WTC11 (cell line): Measurements from ENCODE around the gene USP20. TPM values are rescaled to one million over a fixed set of nuclear protein-coding genes. Genes with fewer than 3 reads are reported as not detected.

Experiments used
- ATAC-seq: fragments of 200-7000 bp; cut with Tn5 transposase; 2 replicates; pipeline ENCODE4 v1.10.0; 2021; ENCODE audit warnings: mild to moderate bottlenecking, moderate library complexity
- CTCF ChIA-PET: fragments of 300-600 bp; sonication (Branson Sonifier 250); formaldehyde crosslinking; loops from one replicate; lab custom pipeline; 2021; ENCODE audit warnings: antibody characterized with exemption; lab: Charles Lee
- POLR2A ChIA-PET: fragments of 350-600 bp; sonication (Branson Sonifier 250); formaldehyde crosslinking; loops from one replicate; lab custom pipeline; 2021; ENCODE audit warnings: antibody characterized with exemption; lab: Charles Lee
- DNase-seq: peaks from one replicate; pipeline ENCODE4 v3.0.0; 2021; ENCODE audit warnings: low spot score
- H3K27ac Mint-ChIP-seq: 2 replicates; pipeline ENCODE4 v1.8.0; 2021; ENCODE audit warnings: mixed read lengths
- H3K27me3 Mint-ChIP-seq: 2 replicates; pipeline ENCODE4 v1.8.0; 2021; ENCODE audit warnings: low read depth, mild to moderate bottlenecking, moderate library complexity, mixed read lengths
- H3K36me3 Mint-ChIP-seq: 2 replicates; pipeline ENCODE4 v1.8.0; 2021; ENCODE audit warnings: mixed read lengths
- H3K4me1 Mint-ChIP-seq: 2 replicates; pipeline ENCODE4 v1.8.0; 2022; ENCODE audit warnings: mixed read lengths
- H3K4me3 Mint-ChIP-seq: 2 replicates; pipeline ENCODE4 v1.8.0; 2021; ENCODE audit warnings: mild to moderate bottlenecking, moderate library complexity, mixed read lengths
- H3K9me3 Mint-ChIP-seq: 2 replicates; pipeline ENCODE4 v1.8.0; 2021; ENCODE audit warnings: mixed read lengths
- CREM ChIP-seq: sonication (generic); formaldehyde crosslinking; IDR thresholded peaks from 2 replicates; pipeline ENCODE4 v1.8.1; 2022; ENCODE audit warnings: mild to moderate bottlenecking, missing genetic modification reagents, moderate library complexity
- ETV6 ChIP-seq: sonication (generic); formaldehyde crosslinking; IDR thresholded peaks from 2 replicates; pipeline ENCODE4 v1.8.1; 2022; ENCODE audit warnings: mild to moderate bottlenecking, missing genetic modification reagents
- FOXJ3 ChIP-seq: sonication (generic); formaldehyde crosslinking; IDR thresholded peaks from 2 replicates; pipeline ENCODE4 v1.9.0; 2021; ENCODE audit warnings: missing genetic modification reagents, mild to moderate bottlenecking, borderline replicate concordance
- GABPB1 ChIP-seq: sonication (generic); formaldehyde crosslinking; IDR thresholded peaks from 2 replicates; pipeline ENCODE4 v1.8.1; 2023; ENCODE audit warnings: mild to moderate bottlenecking, missing genetic modification reagents
- GRHL2 ChIP-seq: fragments of 250-450 bp; sonication (Bioruptor Pico); IDR thresholded peaks from 2 replicates; pipeline ENCODE4 v1.8.0; 2022; ENCODE audit warnings: mild to moderate bottlenecking, moderate library complexity; ENCODE audit not compliant: insufficient replicate concordance, severe bottlenecking
- GTF2I ChIP-seq: fragments of 250-450 bp; sonication (Bioruptor Pico); conservative IDR thresholded peaks from 2 replicates; pipeline ENCODE4 v1.4.0; 2021; ENCODE audit warnings: mild to moderate bottlenecking
- IRF2 ChIP-seq: sonication (generic); formaldehyde crosslinking; IDR thresholded peaks from 2 replicates; pipeline ENCODE4 v1.8.0; 2022; ENCODE audit warnings: low read depth, missing genetic modification reagents, borderline replicate concordance
- JAZF1 ChIP-seq: fragments of 250-450 bp; sonication (Bioruptor Pico); IDR thresholded peaks from 2 replicates; pipeline ENCODE4 v1.9.0; 2021; ENCODE audit warnings: moderate library complexity, mild to moderate bottlenecking, inconsistent platforms
- SMAD3 ChIP-seq: sonication (generic); formaldehyde crosslinking; IDR thresholded peaks from 2 replicates; pipeline ENCODE4 v1.8.0; 2022; ENCODE audit warnings: missing genetic modification reagents, mild to moderate bottlenecking, borderline replicate concordance
- SMAD4 ChIP-seq: sonication (generic); formaldehyde crosslinking; IDR thresholded peaks from 2 replicates; pipeline ENCODE4 v1.8.0; 2022; ENCODE audit warnings: mild to moderate bottlenecking, missing genetic modification reagents
- TCF7 ChIP-seq: sonication (generic); formaldehyde crosslinking; IDR thresholded peaks from 2 replicates; pipeline ENCODE4 v1.8.0; 2022; ENCODE audit warnings: mild to moderate bottlenecking, low read depth, missing genetic modification reagents, moderate library complexity
- ZNF121 ChIP-seq: sonication (generic); formaldehyde crosslinking; IDR thresholded peaks from 2 replicates; pipeline ENCODE4 v1.8.0; 2023; ENCODE audit warnings: missing genetic modification reagents
- ZNF219 ChIP-seq: sonication (generic); formaldehyde crosslinking; IDR thresholded peaks from 2 replicates; pipeline ENCODE4 v1.8.0; 2023; ENCODE audit warnings: missing genetic modification reagents, mild to moderate bottlenecking, borderline replicate concordance
- total RNA-seq: library from RNA; stranded (reverse); gene quantifications from 3 replicates; pipeline ENCODE4 v1.2.3, GENCODE V29; 2021
- TF ChIP-seq, protein P1 (sequence below): fragments of 250-450 bp; sonication (Bioruptor Pico); conservative IDR thresholded peaks from 2 replicates; pipeline ENCODE4 v1.9.0; 2021; ENCODE audit warnings: mild to moderate bottlenecking
- TF ChIP-seq, protein P2 (sequence below): sonication (generic); formaldehyde crosslinking; IDR thresholded peaks from 2 replicates; pipeline ENCODE4 v1.8.1; 2023; ENCODE audit warnings: mild to moderate bottlenecking, missing genetic modification reagents
- TF ChIP-seq, protein P3 (sequence below): fragments of 250-450 bp; sonication (Bioruptor Pico); IDR thresholded peaks from 2 replicates; pipeline ENCODE4 v1.9.0; 2021; ENCODE audit warnings: moderate library complexity, mild to moderate bottlenecking, inconsistent platforms, borderline replicate concordance
- TF ChIP-seq, protein P4 (sequence below): sonication (generic); formaldehyde crosslinking; conservative IDR thresholded peaks from 2 replicates; pipeline ENCODE4 v1.8.1; 2023; ENCODE audit warnings: mild to moderate bottlenecking, low read depth, missing genetic modification reagents, moderate library complexity
- TF ChIP-seq, protein P5 (sequence below): sonication (generic); formaldehyde crosslinking; IDR thresholded peaks from 2 replicates; pipeline ENCODE4 v1.8.1; 2022; ENCODE audit warnings: low read depth, missing genetic modification reagents, borderline replicate concordance
- TF ChIP-seq, protein P6 (sequence below): sonication (generic); formaldehyde crosslinking; IDR thresholded peaks from 2 replicates; pipeline ENCODE4 v1.8.1; 2022; ENCODE audit warnings: low read depth, mild to moderate bottlenecking, moderate library complexity, missing genetic modification reagents, borderline replicate concordance
- TF ChIP-seq, protein P7 (sequence below): sonication (generic); formaldehyde crosslinking; IDR thresholded peaks from 2 replicates; pipeline ENCODE4 v1.8.0; 2022; ENCODE audit warnings: mild to moderate bottlenecking, missing genetic modification reagents
- TF ChIP-seq, protein P8 (sequence below): sonication (generic); formaldehyde crosslinking; IDR thresholded peaks from 2 replicates; pipeline ENCODE4 v1.8.1; 2022; ENCODE audit warnings: mild to moderate bottlenecking, moderate library complexity, missing genetic modification reagents

Gene USP20
- total RNA-seq, 1 experiment from 2014 or later: 29.3 TPM

DNA sequence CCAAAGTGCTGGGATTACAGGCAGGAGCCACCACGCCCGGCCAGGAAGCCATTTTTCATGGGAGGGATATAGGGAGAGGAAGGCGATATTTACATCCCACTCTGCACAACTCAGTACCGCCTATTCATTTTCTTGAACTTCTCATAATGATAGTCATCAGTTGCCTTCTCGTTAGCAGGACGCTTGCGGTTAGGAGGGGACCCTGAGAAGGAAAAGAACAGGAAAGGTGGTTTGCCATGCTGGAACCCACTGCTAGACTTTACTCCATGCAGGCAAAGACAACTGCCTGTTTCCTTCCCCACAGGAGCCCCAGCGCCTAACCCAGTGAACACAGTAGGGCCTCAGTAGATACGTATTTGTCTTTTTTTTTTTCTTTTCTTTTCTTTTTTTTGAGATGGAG, 7.2 kb upstream of the USP20 start (continued):
- TF ChIP-seq JAZF1 (CRISPR knock-in tag): no peak
- TF ChIP-seq SMAD3: no peak

DNA sequence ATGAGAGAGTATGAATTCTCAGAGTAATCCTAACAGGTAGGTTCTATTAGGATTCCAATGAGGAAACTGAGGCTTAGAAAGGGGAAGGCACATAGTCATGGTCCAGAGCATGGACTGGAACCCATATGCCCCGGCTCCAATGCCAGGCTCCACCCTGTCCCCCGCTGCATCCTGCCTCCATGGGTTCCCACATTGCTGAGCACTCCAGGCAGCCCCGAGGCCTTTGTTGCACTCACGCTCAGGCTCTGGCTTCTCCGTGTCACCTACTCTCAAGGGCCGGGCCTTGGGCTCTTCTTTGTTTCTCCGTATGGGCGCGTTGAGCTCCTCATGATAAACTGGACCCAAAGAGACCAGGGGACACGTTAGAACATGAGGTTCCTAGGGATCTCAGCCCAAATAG, 6.3 kb upstream of the USP20 start:
- Mint-ChIP-seq H3K4me3 (no peak overlapping the region), H3K9me3 (no peaks in the 10 kb centered on the region), H3K27me3 (no peaks in the 10 kb centered on the region), H3K4me1 (peaks cover 2% of the 10 kb centered on the region), H3K36me3 (peaks cover 38% of the 10 kb centered on the region), H3K27ac (no peak overlapping the region)
- ChIA-PET CTCF (no interaction called here), POLR2A (no interaction called here)
- no peak for DNase-seq
- TF ChIP-seq, protein P1, sequence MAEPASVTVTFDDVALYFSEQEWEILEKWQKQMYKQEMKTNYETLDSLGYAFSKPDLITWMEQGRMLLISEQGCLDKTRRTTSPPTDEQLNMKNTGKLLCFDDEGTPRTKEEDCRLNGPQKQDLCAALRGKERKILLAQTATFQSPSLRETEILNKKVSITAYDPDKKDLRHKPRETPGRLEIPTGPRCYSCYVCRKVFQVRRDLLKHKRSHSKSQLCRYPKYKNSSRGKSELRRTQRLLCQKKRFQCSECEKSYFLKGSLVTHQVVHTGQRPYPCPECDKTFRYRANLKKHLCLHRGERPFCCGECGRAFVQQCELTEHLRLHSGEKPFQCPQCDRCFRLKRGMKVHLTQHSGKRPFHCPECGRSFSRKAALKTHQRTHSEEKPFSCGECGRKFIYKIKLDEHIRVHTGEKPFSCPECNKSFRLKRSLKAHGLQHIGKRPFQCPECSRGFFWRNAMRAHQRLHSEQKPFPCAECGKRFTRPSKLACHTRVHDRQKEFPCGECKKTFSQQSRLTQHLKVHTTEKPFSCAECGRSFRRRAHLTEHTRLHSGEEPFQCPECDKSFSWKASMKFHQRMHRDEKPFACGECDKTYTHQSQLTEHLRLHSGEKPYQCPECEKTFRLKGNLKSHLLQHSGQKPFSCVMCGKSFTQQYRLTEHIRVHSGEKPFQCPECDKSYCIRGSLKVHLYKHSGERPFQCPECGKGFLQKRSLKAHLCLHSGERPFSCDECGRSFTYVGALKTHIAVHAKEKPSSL (CRISPR knock-in tag): no peak
- TF ChIP-seq, protein P2, sequence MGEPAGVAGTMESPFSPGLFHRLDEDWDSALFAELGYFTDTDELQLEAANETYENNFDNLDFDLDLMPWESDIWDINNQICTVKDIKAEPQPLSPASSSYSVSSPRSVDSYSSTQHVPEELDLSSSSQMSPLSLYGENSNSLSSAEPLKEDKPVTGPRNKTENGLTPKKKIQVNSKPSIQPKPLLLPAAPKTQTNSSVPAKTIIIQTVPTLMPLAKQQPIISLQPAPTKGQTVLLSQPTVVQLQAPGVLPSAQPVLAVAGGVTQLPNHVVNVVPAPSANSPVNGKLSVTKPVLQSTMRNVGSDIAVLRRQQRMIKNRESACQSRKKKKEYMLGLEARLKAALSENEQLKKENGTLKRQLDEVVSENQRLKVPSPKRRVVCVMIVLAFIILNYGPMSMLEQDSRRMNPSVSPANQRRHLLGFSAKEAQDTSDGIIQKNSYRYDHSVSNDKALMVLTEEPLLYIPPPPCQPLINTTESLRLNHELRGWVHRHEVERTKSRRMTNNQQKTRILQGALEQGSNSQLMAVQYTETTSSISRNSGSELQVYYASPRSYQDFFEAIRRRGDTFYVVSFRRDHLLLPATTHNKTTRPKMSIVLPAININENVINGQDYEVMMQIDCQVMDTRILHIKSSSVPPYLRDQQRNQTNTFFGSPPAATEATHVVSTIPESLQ: no peak
- TF ChIP-seq GTF2I (CRISPR knock-in tag): no peak
- no peak for TF ChIP-seq ETV6 (CRISPR knock-in tag)
- TF ChIP-seq GABPB1 (CRISPR knock-in tag): no peak
- TF ChIP-seq GRHL2 (CRISPR knock-in tag): no peak
- TF ChIP-seq, protein P3, sequence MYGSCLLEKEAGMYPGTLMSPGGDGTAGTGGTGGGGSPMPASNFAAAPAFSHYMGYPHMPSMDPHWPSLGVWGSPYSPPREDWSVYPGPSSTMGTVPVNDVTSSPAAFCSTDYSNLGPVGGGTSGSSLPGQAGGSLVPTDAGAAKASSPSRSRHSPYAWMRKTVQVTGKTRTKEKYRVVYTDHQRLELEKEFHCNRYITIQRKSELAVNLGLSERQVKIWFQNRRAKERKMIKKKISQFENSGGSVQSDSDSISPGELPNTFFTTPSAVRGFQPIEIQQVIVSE (CRISPR knock-in tag): no peak
- TF ChIP-seq SMAD4 (CRISPR knock-in tag): no peak
- TF ChIP-seq ZNF219: no peak
- no peak for ATAC-seq

DNA sequence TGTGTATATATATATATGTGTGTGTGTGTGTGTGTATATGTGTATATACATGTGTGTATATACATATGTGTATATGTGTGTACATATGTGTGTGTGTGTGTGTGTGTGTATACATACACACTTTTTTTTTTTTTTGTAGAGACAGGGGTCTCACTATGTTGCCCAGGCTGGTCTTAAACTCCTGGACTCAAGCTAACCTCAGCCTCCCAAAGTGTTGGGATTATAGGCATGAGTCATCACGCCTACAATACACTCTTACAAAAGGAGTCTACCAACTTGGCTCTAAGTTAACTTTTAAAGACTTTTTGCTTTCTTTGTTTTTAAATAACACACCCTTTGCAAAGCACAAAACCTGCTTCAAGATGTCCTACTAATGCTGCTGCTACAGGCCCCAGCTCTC, 2.3 kb upstream of the USP20 start:
- no peaks in the 10 kb centered on the region for H3K27me3 Mint-ChIP-seq
- H3K9me3 Mint-ChIP-seq: no peaks in the 10 kb centered on the region
- TF ChIP-seq IRF2 (CRISPR knock-in tag): no peak
- TF ChIP-seq ZNF121 (CRISPR knock-in tag): no peak
- TF ChIP-seq, protein P4, sequence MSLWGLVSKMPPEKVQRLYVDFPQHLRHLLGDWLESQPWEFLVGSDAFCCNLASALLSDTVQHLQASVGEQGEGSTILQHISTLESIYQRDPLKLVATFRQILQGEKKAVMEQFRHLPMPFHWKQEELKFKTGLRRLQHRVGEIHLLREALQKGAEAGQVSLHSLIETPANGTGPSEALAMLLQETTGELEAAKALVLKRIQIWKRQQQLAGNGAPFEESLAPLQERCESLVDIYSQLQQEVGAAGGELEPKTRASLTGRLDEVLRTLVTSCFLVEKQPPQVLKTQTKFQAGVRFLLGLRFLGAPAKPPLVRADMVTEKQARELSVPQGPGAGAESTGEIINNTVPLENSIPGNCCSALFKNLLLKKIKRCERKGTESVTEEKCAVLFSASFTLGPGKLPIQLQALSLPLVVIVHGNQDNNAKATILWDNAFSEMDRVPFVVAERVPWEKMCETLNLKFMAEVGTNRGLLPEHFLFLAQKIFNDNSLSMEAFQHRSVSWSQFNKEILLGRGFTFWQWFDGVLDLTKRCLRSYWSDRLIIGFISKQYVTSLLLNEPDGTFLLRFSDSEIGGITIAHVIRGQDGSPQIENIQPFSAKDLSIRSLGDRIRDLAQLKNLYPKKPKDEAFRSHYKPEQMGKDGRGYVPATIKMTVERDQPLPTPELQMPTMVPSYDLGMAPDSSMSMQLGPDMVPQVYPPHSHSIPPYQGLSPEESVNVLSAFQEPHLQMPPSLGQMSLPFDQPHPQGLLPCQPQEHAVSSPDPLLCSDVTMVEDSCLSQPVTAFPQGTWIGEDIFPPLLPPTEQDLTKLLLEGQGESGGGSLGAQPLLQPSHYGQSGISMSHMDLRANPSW: no peak
- TF ChIP-seq, protein P5, sequence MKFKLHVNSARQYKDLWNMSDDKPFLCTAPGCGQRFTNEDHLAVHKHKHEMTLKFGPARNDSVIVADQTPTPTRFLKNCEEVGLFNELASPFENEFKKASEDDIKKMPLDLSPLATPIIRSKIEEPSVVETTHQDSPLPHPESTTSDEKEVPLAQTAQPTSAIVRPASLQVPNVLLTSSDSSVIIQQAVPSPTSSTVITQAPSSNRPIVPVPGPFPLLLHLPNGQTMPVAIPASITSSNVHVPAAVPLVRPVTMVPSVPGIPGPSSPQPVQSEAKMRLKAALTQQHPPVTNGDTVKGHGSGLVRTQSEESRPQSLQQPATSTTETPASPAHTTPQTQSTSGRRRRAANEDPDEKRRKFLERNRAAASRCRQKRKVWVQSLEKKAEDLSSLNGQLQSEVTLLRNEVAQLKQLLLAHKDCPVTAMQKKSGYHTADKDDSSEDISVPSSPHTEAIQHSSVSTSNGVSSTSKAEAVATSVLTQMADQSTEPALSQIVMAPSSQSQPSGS (CRISPR knock-in tag): no peak
- TF ChIP-seq TCF7: no peak
- TF ChIP-seq, protein P6, sequence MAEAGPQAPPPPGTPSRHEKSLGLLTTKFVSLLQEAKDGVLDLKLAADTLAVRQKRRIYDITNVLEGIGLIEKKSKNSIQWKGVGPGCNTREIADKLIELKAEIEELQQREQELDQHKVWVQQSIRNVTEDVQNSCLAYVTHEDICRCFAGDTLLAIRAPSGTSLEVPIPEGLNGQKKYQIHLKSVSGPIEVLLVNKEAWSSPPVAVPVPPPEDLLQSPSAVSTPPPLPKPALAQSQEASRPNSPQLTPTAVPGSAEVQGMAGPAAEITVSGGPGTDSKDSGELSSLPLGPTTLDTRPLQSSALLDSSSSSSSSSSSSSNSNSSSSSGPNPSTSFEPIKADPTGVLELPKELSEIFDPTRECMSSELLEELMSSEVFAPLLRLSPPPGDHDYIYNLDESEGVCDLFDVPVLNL (CRISPR knock-in tag): no peak
- TF ChIP-seq, protein P7, sequence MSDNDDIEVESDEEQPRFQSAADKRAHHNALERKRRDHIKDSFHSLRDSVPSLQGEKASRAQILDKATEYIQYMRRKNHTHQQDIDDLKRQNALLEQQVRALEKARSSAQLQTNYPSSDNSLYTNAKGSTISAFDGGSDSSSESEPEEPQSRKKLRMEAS (CRISPR knock-in tag): no peak
- no peak for TF ChIP-seq FOXJ3 (CRISPR knock-in tag)
- no peak for TF ChIP-seq CREM (CRISPR knock-in tag)
- no peak for TF ChIP-seq GTF2I (CRISPR knock-in tag)
- no peak for TF ChIP-seq GRHL2 (CRISPR knock-in tag)
- TF ChIP-seq, protein P8, sequence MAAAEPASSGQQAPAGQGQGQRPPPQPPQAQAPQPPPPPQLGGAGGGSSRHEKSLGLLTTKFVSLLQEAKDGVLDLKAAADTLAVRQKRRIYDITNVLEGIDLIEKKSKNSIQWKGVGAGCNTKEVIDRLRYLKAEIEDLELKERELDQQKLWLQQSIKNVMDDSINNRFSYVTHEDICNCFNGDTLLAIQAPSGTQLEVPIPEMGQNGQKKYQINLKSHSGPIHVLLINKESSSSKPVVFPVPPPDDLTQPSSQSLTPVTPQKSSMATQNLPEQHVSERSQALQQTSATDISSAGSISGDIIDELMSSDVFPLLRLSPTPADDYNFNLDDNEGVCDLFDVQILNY (CRISPR knock-in tag): no peak
- TF ChIP-seq, all 79 proteins: peak for 0
- H3K27ac Mint-ChIP-seq: no peak overlapping the region
- ChIA-PET CTCF (no interaction called here), POLR2A (no interaction called here)
- peaks cover 37% of the 10 kb centered on the region for H3K36me3 Mint-ChIP-seq
- peaks cover 35% of the 10 kb centered on the region for H3K4me1 Mint-ChIP-seq
- ATAC-seq (no peak), DNase-seq (no peak)
- peak overlapping the region; percentile 43 for H3K4me3 Mint-ChIP-seq
